ENCODE results near the gene ZNF593. TPM values are rescaled to one million over a fixed set of nuclear protein-coding genes. Genes with fewer than 3 reads are reported as not detected.

The ZNF593 gene
- total and polyA plus RNA-seq, 10 of the 15 experiments (the other 5 are each of a cell fraction or from before 2014, with no cell fraction given): 7.7 to 156 (median 51.0) TPM

DNA sequence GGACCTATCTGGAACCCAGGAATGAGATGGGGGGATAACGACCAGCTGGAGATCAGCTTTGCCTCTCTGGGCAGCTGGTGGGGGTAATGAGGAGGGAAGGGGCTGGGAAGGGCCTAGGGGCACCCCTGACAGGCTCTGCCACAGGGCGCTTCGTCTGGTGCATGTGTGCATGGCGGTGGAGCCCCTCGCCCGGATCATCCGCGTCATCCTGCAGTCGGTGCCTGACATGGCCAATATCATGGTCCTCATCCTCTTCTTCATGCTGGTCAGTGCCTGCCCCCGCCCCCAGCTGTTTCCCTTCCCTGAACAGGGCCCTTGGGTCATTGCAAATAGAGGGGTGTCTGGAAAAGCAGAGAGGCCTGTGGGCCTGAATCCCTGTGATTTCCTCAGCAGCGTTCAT lies 28.1 kb downstream of the ZNF593 start:
- Histone ChIP-seq H2AFZ (ENCODE audit: control insufficient read depth, low read depth, low read length) (no peak overlapping the region), H3K9me3 (replicated peaks; ENCODE audit: control insufficient read depth, insufficient read depth, low read length) (no peaks in the 10 kb centered on the region), H3K79me2 (ENCODE audit: control insufficient read depth, insufficient read depth, low read length) (no peaks in the 10 kb centered on the region), H3K4me2 (ENCODE audit: control insufficient read depth, insufficient read depth) (no peak overlapping the region), H3K9ac (ENCODE audit: control insufficient read depth, insufficient read depth, low read length) (no peak overlapping the region), H4K20me1 (ENCODE audit: control insufficient read depth, insufficient read depth) (no peaks in the 10 kb centered on the region), H3K4me1 (ENCODE audit: control insufficient read depth, insufficient read depth, low read length) (no peaks in the 10 kb centered on the region), H3K27me3 (replicated peaks in 1 of 2; ENCODE audit: control insufficient read depth in 2 of 2, insufficient read depth in 2 of 2, low read length in 1 of 2) (no peaks in the 10 kb centered on the region), H3K36me3 (ENCODE audit: control insufficient read depth in 2 of 2, insufficient read depth in 2 of 2, low read length in 1 of 2) (no peaks in the 10 kb centered on the region), H3K4me3 (no peak overlapping the region), H3K27ac (ENCODE audit: control insufficient read depth, insufficient read depth) (no peak overlapping the region)
- CTCF ChIA-PET: no interaction called here
- WGBS (ENCODE audit: insufficient coverage, insufficient replicate concordance, low lambda C conversion rate, missing lambda C conversion rate): 42% methylated on average over 11 of the region's 11 CpGs
- ATAC-seq: no peak
- SMC1A ChIA-PET (ENCODE audit: uncharacterized antibody, unreplicated experiment): no interaction called here
- in situ Hi-C loops (cut with MboI) (no loop called here), intact Hi-C loops (cut with micrococcal nuclease; ENCODE audit: unreplicated experiment) (no loop called here)
- FAIRE-seq: no peak
- no peak for DNase-seq (ENCODE audit: low read depth, low spot score)
- POLR2A ChIA-PET: no interaction called here
- BruUV-seq (replicated peaks): no TSS peak
- RAD21 ChIA-PET (ENCODE audit: unreplicated experiment): no interaction called here
- TF ChIP-seq, protein P1, sequence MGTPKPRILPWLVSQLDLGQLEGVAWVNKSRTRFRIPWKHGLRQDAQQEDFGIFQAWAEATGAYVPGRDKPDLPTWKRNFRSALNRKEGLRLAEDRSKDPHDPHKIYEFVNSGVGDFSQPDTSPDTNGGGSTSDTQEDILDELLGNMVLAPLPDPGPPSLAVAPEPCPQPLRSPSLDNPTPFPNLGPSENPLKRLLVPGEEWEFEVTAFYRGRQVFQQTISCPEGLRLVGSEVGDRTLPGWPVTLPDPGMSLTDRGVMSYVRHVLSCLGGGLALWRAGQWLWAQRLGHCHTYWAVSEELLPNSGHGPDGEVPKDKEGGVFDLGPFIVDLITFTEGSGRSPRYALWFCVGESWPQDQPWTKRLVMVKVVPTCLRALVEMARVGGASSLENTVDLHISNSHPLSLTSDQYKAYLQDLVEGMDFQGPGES (IDR thresholded peaks at IDR 0.05): no peak
- TF ChIP-seq, protein P2, sequence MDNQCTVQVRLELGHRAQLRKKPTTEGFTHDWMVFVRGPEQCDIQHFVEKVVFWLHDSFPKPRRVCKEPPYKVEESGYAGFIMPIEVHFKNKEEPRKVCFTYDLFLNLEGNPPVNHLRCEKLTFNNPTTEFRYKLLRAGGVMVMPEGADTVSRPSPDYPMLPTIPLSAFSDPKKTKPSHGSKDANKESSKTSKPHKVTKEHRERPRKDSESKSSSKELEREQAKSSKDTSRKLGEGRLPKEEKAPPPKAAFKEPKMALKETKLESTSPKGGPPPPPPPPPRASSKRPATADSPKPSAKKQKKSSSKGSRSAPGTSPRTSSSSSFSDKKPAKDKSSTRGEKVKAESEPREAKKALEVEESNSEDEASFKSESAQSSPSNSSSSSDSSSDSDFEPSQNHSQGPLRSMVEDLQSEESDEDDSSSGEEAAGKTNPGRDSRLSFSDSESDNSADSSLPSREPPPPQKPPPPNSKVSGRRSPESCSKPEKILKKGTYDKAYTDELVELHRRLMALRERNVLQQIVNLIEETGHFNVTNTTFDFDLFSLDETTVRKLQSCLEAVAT (IDR thresholded peaks at IDR 0.05): no peak
- TF ChIP-seq CHD1 (IDR thresholded peaks at IDR 0.05; ENCODE audit: low read depth, low read length): no peak

DNA sequence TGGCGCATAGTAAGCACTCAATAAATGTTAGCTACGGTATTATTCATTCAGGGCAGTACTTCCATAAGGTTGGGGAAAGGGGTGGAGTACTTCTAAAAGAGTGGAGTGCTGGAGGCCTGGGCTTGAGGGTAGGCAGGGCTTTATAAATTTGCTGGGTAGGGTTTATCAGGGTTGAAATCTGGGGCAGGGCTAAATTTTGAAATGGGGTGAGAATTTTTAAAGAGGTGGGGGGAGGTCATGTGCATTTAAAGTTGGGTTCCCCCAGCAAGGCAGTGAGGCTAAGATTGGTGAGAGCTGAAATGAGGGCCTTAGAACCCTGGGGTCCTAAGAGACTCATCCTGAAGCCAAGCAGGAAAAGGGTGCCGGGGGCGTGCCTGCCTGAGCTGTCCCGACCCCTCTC lies 30.7 kb downstream of the ZNF593 start:
- Histone ChIP-seq H4K20me1 (ENCODE audit: control insufficient read depth, insufficient read depth) (no peaks in the 10 kb centered on the region), H3K27ac (ENCODE audit: control insufficient read depth, insufficient read depth) (no peak overlapping the region), H3K4me1 (ENCODE audit: control insufficient read depth, insufficient read depth, low read length) (no peaks in the 10 kb centered on the region), H3K27me3 (replicated peaks in 1 of 2; ENCODE audit: control insufficient read depth in 2 of 2, insufficient read depth in 2 of 2, low read length in 1 of 2) (peaks cover 0 to 3% of the 10 kb centered on the region in 2 experiments; a peak in 2 of 4 replicates), H3K79me2 (ENCODE audit: control insufficient read depth, insufficient read depth, low read length) (no peaks in the 10 kb centered on the region), H2AFZ (ENCODE audit: control insufficient read depth, low read depth, low read length) (no peak overlapping the region), H3K9me3 (replicated peaks; ENCODE audit: control insufficient read depth, insufficient read depth, low read length) (no peaks in the 10 kb centered on the region), H3K4me2 (ENCODE audit: control insufficient read depth, insufficient read depth) (no peak overlapping the region), H3K4me3 (no peak overlapping the region), H3K36me3 (ENCODE audit: control insufficient read depth in 2 of 2, insufficient read depth in 2 of 2, low read length in 1 of 2) (no peaks in the 10 kb centered on the region), H3K9ac (ENCODE audit: control insufficient read depth, insufficient read depth, low read length) (no peak overlapping the region)
- ChIA-PET POLR2A (no interaction called here), SMC1A (ENCODE audit: uncharacterized antibody, unreplicated experiment) (no interaction called here), CTCF (no interaction called here), RAD21 (ENCODE audit: unreplicated experiment) (no interaction called here)
- intact Hi-C loops (cut with micrococcal nuclease; ENCODE audit: unreplicated experiment) (no loop called here), in situ Hi-C loops (cut with MboI) (no loop called here)
- DNase-seq (ENCODE audit: low read depth, low spot score) (no peak), FAIRE-seq (no peak), ATAC-seq (no peak)
- BruUV-seq (replicated peaks): no TSS peak
- WGBS (ENCODE audit: insufficient coverage, insufficient replicate concordance, low lambda C conversion rate, missing lambda C conversion rate): 26% methylated on average over 5 of the region's 5 CpGs
- no peak for TF ChIP-seq NBN (IDR thresholded peaks at IDR 0.05)
- no peak for TF ChIP-seq SREBF1 (IDR thresholded peaks at IDR 0.05; ENCODE audit: low read length)
- no peak for TF ChIP-seq LARP7 (IDR thresholded peaks at IDR 0.05)
- no peak for TF ChIP-seq SRF (IDR thresholded peaks at IDR 0.05; ENCODE audit: low read depth in 2 of 2, low read length in 2 of 2)
- TF ChIP-seq, protein P3, sequence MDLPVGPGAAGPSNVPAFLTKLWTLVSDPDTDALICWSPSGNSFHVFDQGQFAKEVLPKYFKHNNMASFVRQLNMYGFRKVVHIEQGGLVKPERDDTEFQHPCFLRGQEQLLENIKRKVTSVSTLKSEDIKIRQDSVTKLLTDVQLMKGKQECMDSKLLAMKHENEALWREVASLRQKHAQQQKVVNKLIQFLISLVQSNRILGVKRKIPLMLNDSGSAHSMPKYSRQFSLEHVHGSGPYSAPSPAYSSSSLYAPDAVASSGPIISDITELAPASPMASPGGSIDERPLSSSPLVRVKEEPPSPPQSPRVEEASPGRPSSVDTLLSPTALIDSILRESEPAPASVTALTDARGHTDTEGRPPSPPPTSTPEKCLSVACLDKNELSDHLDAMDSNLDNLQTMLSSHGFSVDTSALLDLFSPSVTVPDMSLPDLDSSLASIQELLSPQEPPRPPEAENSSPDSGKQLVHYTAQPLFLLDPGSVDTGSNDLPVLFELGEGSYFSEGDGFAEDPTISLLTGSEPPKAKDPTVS (IDR thresholded peaks at IDR 0.05; ENCODE audit: low read depth, low read length): no peak
- TF ChIP-seq ATF2 (IDR thresholded peaks at IDR 0.05; ENCODE audit: low read length): no peak
- no peak for TF ChIP-seq ASH2L (IDR thresholded peaks at IDR 0.05; ENCODE audit: borderline replicate concordance, low read depth)
- no peak for TF ChIP-seq SUPT20H (IDR thresholded peaks at IDR 0.05; ENCODE audit: borderline replicate concordance, control insufficient read depth, low read depth, low read length)
